Endothelial cell of umbilical vein (primary cell): ENCODE data around the gene AFP. TPM values are rescaled to one million over a fixed set of nuclear protein-coding genes. Genes with fewer than 3 reads are reported as not detected.

Experiments
- BruUV-seq: library from RNA; stranded (reverse); fragments of 400-500 nt; replicated peaks from 2 replicates; lab custom pipeline; 2021; lab: Mats Ljungman, UMichigan
- CTCF ChIA-PET: fragments of 300-600, 350-600 bp; sonication (Branson Sonifier 250); formaldehyde crosslinking; loops from one replicate; lab custom pipeline; 2021; ENCODE audit warnings: antibody characterized with exemption, inconsistent platforms; lab: Charles Lee
- POLR2A ChIA-PET: fragments of 300-600, 350-600 bp; sonication (Branson Sonifier 250); formaldehyde crosslinking; loops from one replicate; lab custom pipeline; 2021; ENCODE audit warnings: antibody characterized with exemption, inconsistent platforms; lab: Charles Lee
- DNase-seq: peaks from one replicate; pipeline ENCODE4 v3.0.0-alpha.2; 2011; ENCODE audit warnings: low read depth, low spot score
- FAIRE-seq: peaks from 2 replicates; lab custom pipeline; 2011; peaks lifted over from hg19 to GRCh38; lab: Jason Lieb, UNC
- H2AFZ ChIP-seq: 2 replicates; pipeline ENCODE4 v1.6.0; 2012; ENCODE audit warnings: low read depth, low read length, control low read depth, inconsistent platforms
- H3K27ac ChIP-seq: 2 replicates; pipeline ENCODE4 v1.5.1; 2011; ENCODE audit warnings: low read depth, mild to moderate bottlenecking, control low read depth, low read length, moderate library complexity; ENCODE audit not compliant: insufficient read depth
- H3K27me3 ChIP-seq, 2 experiments: 2 replicates each; pipeline versions ENCODE4 v1.6.0 to v1.6.1; 2011; ENCODE audit warnings: low read length in 2 of 2, mixed read lengths in 1 of 2; ENCODE audit not compliant: control insufficient read depth in 2 of 2, insufficient read depth in 2 of 2
- H3K36me3 ChIP-seq, 2 experiments: 2 replicates in 1 of 2; 3 replicates in 1 of 2; pipeline ENCODE4 v1.5.1; 2011; ENCODE audit warnings: low read length in 2 of 2, mild to moderate bottlenecking in 1 of 2, moderate library complexity in 1 of 2; ENCODE audit not compliant: control insufficient read depth in 2 of 2, insufficient read depth in 2 of 2; ENCODE audit errors: extremely low read depth in 1 of 2
- H3K4me1 ChIP-seq: 3 replicates; pipeline ENCODE4 v1.5.1; 2011; ENCODE audit warnings: mild to moderate bottlenecking, low read length; ENCODE audit not compliant: control insufficient read depth, insufficient read depth; ENCODE audit errors: extremely low read depth
- H3K4me2 ChIP-seq: 2 replicates; pipeline ENCODE4 v1.6.1; 2011; ENCODE audit warnings: low read length, control low read depth, mixed read lengths; ENCODE audit not compliant: insufficient read depth
- H3K4me3 ChIP-seq, 3 experiments: fragments of 200-600 bp in 1 of 3; sonication (generic), shearing (Covaris generic) in 1 of 3; replicated peaks in 1 of 3; 2 replicates each; pipeline ENCODE4 v1.5.1; 2011 to 2016; ENCODE audit warnings: control low read depth in 3 of 3, low read length in 3 of 3, mild to moderate bottlenecking in 2 of 3, inconsistent platforms in 1 of 3, low read depth in 1 of 3, moderate library complexity in 1 of 3; ENCODE audit not compliant: insufficient read depth in 1 of 3
- H3K79me2 ChIP-seq: 2 replicates; pipeline ENCODE4 v1.6.0; 2012; ENCODE audit warnings: low read length, inconsistent platforms; ENCODE audit not compliant: control insufficient read depth, insufficient read depth
- H3K9ac ChIP-seq: replicated peaks from 2 replicates; pipeline ENCODE3; 2011; ENCODE audit warnings: low read length, control low read depth; ENCODE audit not compliant: insufficient read depth; ENCODE audit errors: extremely low read depth
- H3K9me1 ChIP-seq: replicated peaks from 3 replicates; pipeline ENCODE4 v1.6.0; 2011; ENCODE audit warnings: mild to moderate bottlenecking, low read length; ENCODE audit not compliant: control insufficient read depth, insufficient read depth; ENCODE audit errors: extremely low read depth
- H3K9me3 ChIP-seq: replicated peaks from 2 replicates; pipeline ENCODE4 v1.5.1; 2012; ENCODE audit warnings: low read length, inconsistent platforms; ENCODE audit not compliant: control insufficient read depth, insufficient read depth
- H4K20me1 ChIP-seq: replicated peaks from 2 replicates; pipeline ENCODE3; 2011; ENCODE audit warnings: mild to moderate bottlenecking, low read length; ENCODE audit not compliant: control insufficient read depth, insufficient read depth; ENCODE audit errors: extremely low read depth
- CTCF ChIP-seq, 2 donors: IDR thresholded peaks; 1 replicate in 1 of 2; 2 replicates in 1 of 2; pipeline ENCODE4 v1.5.1; 2011; ENCODE audit warnings: low read length in 2 of 2, mild to moderate bottlenecking in 2 of 2, moderate library complexity in 2 of 2, control low read depth in 1 of 2, inconsistent platforms in 1 of 2, low read depth in 1 of 2; ENCODE audit not compliant: insufficient read depth in 1 of 2; ENCODE audit errors: extremely low read depth in 1 of 2
- EZH2 ChIP-seq: IDR thresholded peaks from 2 replicates; pipeline ENCODE4 v1.6.1; 2012; ENCODE audit warnings: borderline replicate concordance, low read depth, mild to moderate bottlenecking, moderate library complexity, low read length, inconsistent platforms; ENCODE audit not compliant: severe bottlenecking
- FOS ChIP-seq: IDR thresholded peaks from 2 replicates; pipeline ENCODE4 v1.6.1; 2011; ENCODE audit warnings: mild to moderate bottlenecking, low read length, moderate library complexity, borderline replicate concordance; ENCODE audit not compliant: insufficient read depth
- GATA2 ChIP-seq: IDR thresholded peaks from 2 replicates; pipeline ENCODE4 v1.7.0; 2011; ENCODE audit warnings: low read depth, mild to moderate bottlenecking, moderate library complexity, mixed read lengths, low read length; ENCODE audit not compliant: insufficient read length, insufficient read depth
- JUN ChIP-seq: IDR thresholded peaks from 2 replicates; pipeline ENCODE4 v1.6.1; 2011; ENCODE audit warnings: borderline replicate concordance, low read depth; ENCODE audit not compliant: insufficient read length, insufficient read depth
- MAX ChIP-seq: IDR thresholded peaks from 2 replicates; pipeline ENCODE4 v1.6.1; 2011; ENCODE audit not compliant: insufficient read depth, insufficient read length
- MYC ChIP-seq: IDR thresholded peaks from one replicate; pipeline ENCODE4 v1.6.1; 2011; ENCODE audit warnings: mild to moderate bottlenecking, low read depth, low read length
- POLR2A ChIP-seq: IDR thresholded peaks from 2 replicates; pipeline ENCODE4 v1.6.1; 2012; ENCODE audit warnings: low read depth, mild to moderate bottlenecking, control low read depth, low read length
- POLR2AphosphoS5 ChIP-seq: IDR thresholded peaks from 2 replicates; pipeline ENCODE4 v1.6.1; 2012; ENCODE audit warnings: low read depth, mild to moderate bottlenecking, control low read depth, low read length, moderate library complexity; ENCODE audit not compliant: insufficient read depth
- dilution Hi-C: fragments of 300-500 bp; cut with MboI; formaldehyde crosslinking; loops from one replicate; pipeline ENCODE4 v1.15.0; 2019; ENCODE audit warnings: low sequenced_read_pairs; ENCODE audit not compliant: extremely low pct_ligation_motif_present
- intact Hi-C: fragments of 100-400 bp; cut with micrococcal nuclease; formaldehyde crosslinking; loops from one replicate; pipeline ENCODE4 v1.10.0; 2022
- polyA plus RNA-seq, 4 experiments: library from polyadenylated mRNA; depleted of rRNA in 3 of 4; stranded (reverse) in 3 of 4; unstranded in 1 of 4; fragments of >200 nt; gene quantifications; 2 replicates each; pipeline versions ENCODE4 v1.2.1 to v1.2.3, GENCODE V29; 2011 to 2012; ENCODE audit warnings: missing spikeins in 1 of 4
- total RNA-seq: library from RNA; stranded (reverse); gene quantifications from 2 replicates; pipeline ENCODE4 v1.2.3, GENCODE V29; 2021

AFP gene
- total and polyA plus RNA-seq, 2 donors (not counting 3 experiments of a cell fraction or from before 2014, with no cell fraction given), result not detected

- FAIRE-seq, result no peak
Measured at GRCh38 chr4:73479323-73479722, 43.3 kb downstream of the AFP start.

GRCh38 chr4:73481358-73481757, 45.3 kb downstream of the AFP start, which contains the start of gene AFM:
Gene AFM, plus strand, starts transcription at chr4:73481745. Its CDS starts 31 bp downstream, at chr4:73481776.
- H2AFZ ChIP-seq, result no peak within 1 kb of the TSS
- TF ChIP-seq FOS (no peak), MYC (no peak), GATA2 (no peak), MAX (no peak), POLR2AphosphoS5 (no peak), EZH2 (no peak), CTCF (IDR thresholded peaks at IDR 0.05; ENCODE audit: extremely low read depth in 1 of 2, insufficient read depth in 1 of 2, low read depth in 1 of 2, low read length in 2 of 2) (no peak), POLR2A (no peak), JUN (no peak)
- H3K4me3 ChIP-seq, result no peak within 1 kb of the TSS
- CTCF ChIA-PET, result no interaction called here
- H3K27me3 ChIP-seq, result peaks cover 0 to 4% of the 10 kb centered on the region in 2 experiments
- no peaks in the 10 kb centered on the region for H3K36me3 ChIP-seq
- no peak within 1 kb of the TSS for H3K9ac ChIP-seq
- no TSS peak for BruUV-seq
- H3K4me1 ChIP-seq, result no peaks in the 10 kb centered on the region
- POLR2A ChIA-PET, result no interaction called here
- no peak within 1 kb of the TSS for H3K4me2 ChIP-seq
- dilution Hi-C loops, result no loop called here
- H4K20me1 ChIP-seq, result no peaks in the 10 kb centered on the region
- H3K9me3 ChIP-seq, result no peaks in the 10 kb centered on the region
- H3K79me2 ChIP-seq, result no peaks in the 10 kb centered on the region
- intact Hi-C loops, result no loop called here
- no peak within 1 kb of the TSS for H3K27ac ChIP-seq
- no peaks in the 10 kb centered on the region for H3K9me1 ChIP-seq
- DNase-seq, result no peak
- FAIRE-seq, result no peak

More at GRCh38 chr4:73479323-73479722, 43.3 kb downstream of the AFP start:
- Histone ChIP-seq H3K9me1 (no peaks in the 10 kb centered on the region), H3K27me3 (peaks cover 0 to 2% of the 10 kb centered on the region in 2 experiments), H2AFZ (no peak overlapping the region), H3K4me3 (no peak overlapping the region), H3K4me2 (no peak overlapping the region), H3K9ac (no peak overlapping the region), H3K27ac (no peak overlapping the region), H4K20me1 (no peaks in the 10 kb centered on the region), H3K36me3 (no peaks in the 10 kb centered on the region), H3K9me3 (no peaks in the 10 kb centered on the region), H3K79me2 (no peaks in the 10 kb centered on the region), H3K4me1 (no peaks in the 10 kb centered on the region)
- CTCF ChIA-PET, result interaction anchor here (1.0 kb wide), 1 partner anchor 19 kb away, joined by 4 read pairs; no protein-coding TSS in a partner anchor
- dilution Hi-C loops (no loop called here), intact Hi-C loops (no loop called here)
- POLR2A ChIA-PET, result no interaction called here
- no peak for DNase-seq
- TF ChIP-seq GATA2, result no peak
- TF ChIP-seq EZH2, result no peak
- no peak for TF ChIP-seq JUN
- no peak for TF ChIP-seq MYC
- no peak for TF ChIP-seq MAX
- TF ChIP-seq FOS, result no peak
- no TSS peak for BruUV-seq
